IMR-90 (cell line): ENCODE data around the gene CACNA2D3. TPM values are rescaled to one million over a fixed set of nuclear protein-coding genes. Genes with fewer than 3 reads are reported as not detected.

ENCODE experiments used
- ATAC-seq: fragments of 200-7000 bp; cut with Tn5 transposase; 2 replicates; pipeline ENCODE4 v1.9.1; 2020; ENCODE audit warnings: low read depth, mild to moderate bottlenecking, moderate library complexity
- BruUV-seq: library from RNA; stranded (reverse); fragments of 400-500 nt; replicated peaks from 2 replicates; lab custom pipeline; 2021; lab: Mats Ljungman, UMichigan
- CTCF ChIA-PET: fragments of 300-600 bp; formaldehyde crosslinking; extraction: SDS; loops from one replicate; lab custom pipeline; 2021; ENCODE audit warnings: antibody characterized with exemption; lab: Yijun Ruan, JAX
- POLR2A ChIA-PET: fragments of 300-600 bp; sonication (Branson Sonifier 250); formaldehyde crosslinking; loops from one replicate; lab custom pipeline; 2022; ENCODE audit warnings: antibody characterized with exemption; ENCODE audit not compliant: unreplicated experiment; lab: Charles Lee
- DNase-seq: peaks from one replicate; pipeline ENCODE4 v3.0.0; 2013
- H2AFZ ChIP-seq: replicated peaks from 2 replicates; pipeline ENCODE3; 2013; ENCODE audit warnings: low read length, mild to moderate bottlenecking; ENCODE audit not compliant: poor library complexity
- H2AK5ac ChIP-seq: 2 replicates; pipeline ENCODE4 v1.6.1; 2013; ENCODE audit warnings: low read depth, low read length, inconsistent platforms
- H2AK9ac ChIP-seq: replicated peaks from 2 replicates; pipeline ENCODE3; 2013; ENCODE audit warnings: mild to moderate bottlenecking, low read depth, low read length, moderate library complexity; ENCODE audit not compliant: poor library complexity
- H2BK120ac ChIP-seq: 2 replicates; pipeline ENCODE4 v1.6.1; 2013; ENCODE audit warnings: low read depth, low read length, inconsistent platforms
- H2BK15ac ChIP-seq: 3 replicates; pipeline ENCODE4 v1.6.1; 2013; ENCODE audit warnings: low read depth, low read length, inconsistent platforms
- H2BK20ac ChIP-seq: 2 replicates; pipeline ENCODE4 v1.6.1; 2013; ENCODE audit warnings: low read depth, mild to moderate bottlenecking, inconsistent platforms, low read length, moderate library complexity
- H2BK5ac ChIP-seq: 2 replicates; pipeline ENCODE4 v1.6.1; 2013; ENCODE audit warnings: mild to moderate bottlenecking, low read depth, low read length, inconsistent platforms; ENCODE audit not compliant: poor library complexity, severe bottlenecking
- H3K14ac ChIP-seq: replicated peaks from 2 replicates; pipeline ENCODE4 v1.6.1; 2013; ENCODE audit warnings: low read depth, low read length, inconsistent platforms
- H3K18ac ChIP-seq: 2 replicates; pipeline ENCODE4 v1.6.1; 2013; ENCODE audit warnings: low read depth, low read length, control low read depth
- H3K23ac ChIP-seq: 2 replicates; pipeline ENCODE4 v1.6.1; 2013; ENCODE audit warnings: low read depth, low read length, inconsistent platforms
- H3K27ac ChIP-seq: 2 replicates; pipeline ENCODE4 v1.5.1; 2013; ENCODE audit warnings: mild to moderate bottlenecking, control low read depth, low read length; ENCODE audit not compliant: insufficient read depth
- H3K27me3 ChIP-seq: 2 replicates; pipeline ENCODE4 v1.6.1; 2013; ENCODE audit warnings: low read length; ENCODE audit not compliant: control insufficient read depth, insufficient read depth
- H3K36me3 ChIP-seq: 2 replicates; pipeline ENCODE4 v1.6.1; 2013; ENCODE audit warnings: low read length, mixed read lengths; ENCODE audit not compliant: control insufficient read depth, insufficient read depth
- H3K4ac ChIP-seq: 2 replicates; pipeline ENCODE4 v1.6.1; 2013; ENCODE audit warnings: low read depth, low read length, inconsistent platforms
- H3K4me1 ChIP-seq: 2 replicates; pipeline ENCODE4 v1.6.1; 2013; ENCODE audit warnings: low read length, mixed read lengths; ENCODE audit not compliant: control insufficient read depth, insufficient read depth
- H3K4me2 ChIP-seq: 2 replicates; pipeline ENCODE4 v1.6.1; 2013; ENCODE audit warnings: low read depth, mild to moderate bottlenecking, control low read depth, low read length, moderate library complexity
- H3K4me3 ChIP-seq: 2 replicates; pipeline ENCODE4 v1.5.1; 2013; ENCODE audit warnings: low read depth, mild to moderate bottlenecking, control low read depth, low read length, moderate library complexity; ENCODE audit not compliant: insufficient read depth
- H3K56ac ChIP-seq: 2 replicates; pipeline ENCODE4 v1.6.1; 2013; ENCODE audit warnings: low read length, inconsistent platforms; ENCODE audit not compliant: insufficient read depth; ENCODE audit errors: extremely low read depth
- H3K79me1 ChIP-seq, 2 experiments: 2 replicates each; pipeline ENCODE4 v1.6.1; 2013; ENCODE audit warnings: low read length in 2 of 2, inconsistent platforms in 1 of 2, low read depth in 1 of 2
- H3K9ac ChIP-seq: 2 replicates; pipeline ENCODE4 v1.6.1; 2013; ENCODE audit warnings: low read depth, low read length, control low read depth
- H3K9me1 ChIP-seq: 2 replicates; pipeline ENCODE4 v1.6.1; 2013; ENCODE audit warnings: low read length, inconsistent platforms; ENCODE audit not compliant: insufficient read depth
- H3K9me3 ChIP-seq: 2 replicates; pipeline ENCODE4 v1.6.1; 2013; ENCODE audit warnings: low read length; ENCODE audit not compliant: control insufficient read depth, insufficient read depth
- H4K20me1 ChIP-seq: 2 replicates; pipeline ENCODE4 v1.6.1; 2013; ENCODE audit warnings: low read length, inconsistent platforms; ENCODE audit not compliant: insufficient read depth
- H4K5ac ChIP-seq: 2 replicates; pipeline ENCODE4 v1.6.1; 2013; ENCODE audit warnings: mild to moderate bottlenecking, low read depth, low read length, control low read depth
- H4K8ac ChIP-seq, 2 experiments: 2 replicates each; pipeline ENCODE4 v1.6.1; 2013; ENCODE audit warnings: low read depth in 2 of 2, low read length in 2 of 2, control low read depth in 1 of 2, inconsistent platforms in 1 of 2
- H4K91ac ChIP-seq: 2 replicates; pipeline ENCODE4 v1.6.1; 2013; ENCODE audit warnings: low read depth, low read length, inconsistent platforms; ENCODE audit not compliant: insufficient read depth
- NFE2L2 ChIP-seq: fragments of 150-350 bp; IDR thresholded peaks from 2 replicates; pipeline ENCODE4 v1.6.1; 2016; ENCODE audit warnings: low read depth, mild to moderate bottlenecking, low read length
- RCOR1 ChIP-seq: IDR thresholded peaks from 2 replicates; pipeline ENCODE4 v1.6.1; 2012; ENCODE audit warnings: mild to moderate bottlenecking, low read length, improper control_type of control experiment; ENCODE audit not compliant: insufficient replicate concordance
- WGBS, 2 experiments: methylation state at CpG; one replicate each; pipeline versions ENCODE4 v1.1.5 to v1.1.7; 2013; ENCODE audit warnings: missing lambda C conversion rate in 2 of 2; ENCODE audit not compliant: insufficient read length in 1 of 2; ENCODE audit errors: extremely low coverage in 2 of 2; 5-methylcytosine and 5-hydroxymethylcytosine counted together
- dilution Hi-C: fragments of 300-500 bp; cut with HindIII; formaldehyde crosslinking; loops from one replicate; pipeline ENCODE4 v1.14.3; 2018; ENCODE audit warnings: low sequenced_read_pairs; ENCODE audit not compliant: unreplicated experiment
- in situ Hi-C: fragments of 300-500 bp; cut with MboI; formaldehyde crosslinking; loops from 3 replicates; pipeline ENCODE4 v1.14.3; 2019; ENCODE audit warnings: low sequenced_read_pairs, inconsistent platforms, mixed read lengths
- intact Hi-C: fragments of 100-400 bp; cut with micrococcal nuclease; formaldehyde crosslinking; loops from 2 replicates; pipeline ENCODE4 v1.10.0; 2022
- polyA plus RNA-seq, 3 experiments: library from polyadenylated mRNA; depleted of rRNA; stranded (reverse); fragments of >200 nt; gene quantifications; 2 replicates each; pipeline ENCODE4 v1.2.3, GENCODE V29; 2012; ENCODE audit warnings: low replicate concordance in 1 of 3
- total RNA-seq: library from RNA; depleted of rRNA; stranded (reverse); fragments of >200 nt; gene quantifications from 2 replicates; pipeline ENCODE4 v1.2.3, GENCODE V29; 2012

The CACNA2D3 gene
- total and polyA plus RNA-seq, 2 of the 4 experiments (the other 2 are of a cell fraction), result 0.36 to 0.41 TPM

- ChIA-PET POLR2A (interaction anchor here (0.5 kb wide), 1 partner anchor 1082 kb away, joined by 3 read pairs; no protein-coding TSS in a partner anchor), CTCF (interaction anchor here (0.7 kb wide), 1 partner anchor 30 kb away, joined by 3 read pairs; no protein-coding TSS in a partner anchor)
- peak overlapping the region; percentile 29; the same call in 1 of the 2 replicates for H3K18ac ChIP-seq
- no CpG with 5 or more reads among the region's 4 CpGs for WGBS, 2 experiments
- no peak overlapping the region for H3K9ac ChIP-seq
- H3K14ac ChIP-seq, result no peak overlapping the region
- no peaks in the 10 kb centered on the region for H3K27me3 ChIP-seq
- no peak overlapping the region for H2AK9ac ChIP-seq
- no peaks in the 10 kb centered on the region for H3K9me3 ChIP-seq
- H3K36me3 ChIP-seq, result no peaks in the 10 kb centered on the region
- H2AK5ac ChIP-seq, result peak overlapping the region; percentile 29; the same call in 1 of the 2 replicates
- H3K4me1 ChIP-seq, result peaks cover 6% of the 10 kb centered on the region
- ATAC-seq (peak; percentile 9), DNase-seq (no peak)
- H2BK5ac ChIP-seq, result no peak overlapping the region
- H2BK120ac ChIP-seq, result 0 out of 2 replicates have a peak overlapping the region, but pooled peaks have one; percentile 1
- dilution Hi-C loops, result no loop called here
- H3K4me3 ChIP-seq, result no peak overlapping the region
- no peak overlapping the region for H3K4ac ChIP-seq
- H3K23ac ChIP-seq, result no peak overlapping the region
- no peaks in the 10 kb centered on the region for H3K79me1 ChIP-seq
- H2BK20ac ChIP-seq, result peak overlapping the region; percentile 37; the same call in 1 of the 2 replicates
- H3K56ac ChIP-seq, result no peak overlapping the region
- 0 out of 4 replicates have a peak overlapping the region, but pooled peaks of 1 of the 2 experiments have one; percentile 10 for H4K8ac ChIP-seq
- no peak overlapping the region for H3K4me2 ChIP-seq
- no peaks in the 10 kb centered on the region for H4K20me1 ChIP-seq
- no peak overlapping the region for H3K27ac ChIP-seq
- peaks cover 3% of the 10 kb centered on the region; the same call in 1 of the 2 replicates for H3K9me1 ChIP-seq
- intact Hi-C loops, result no loop called here
- no peak overlapping the region for H4K5ac ChIP-seq
- TF ChIP-seq NFE2L2 (no peak), RCOR1 (peak; percentile 47)
- in situ Hi-C loops, result no loop called here
- H2BK15ac ChIP-seq, result no peak overlapping the region
- BruUV-seq, result no TSS peak
- H4K91ac ChIP-seq, result no peak overlapping the region
- no peak overlapping the region for H2AFZ ChIP-seq
Observed at GRCh38 chr3:55000953-55001352, 878.6 kb downstream of the CACNA2D3 start.
